H1 (cell line): ENCODE results near the gene IRF4. TPM values are rescaled to one million over a fixed set of nuclear protein-coding genes. Genes with fewer than 3 reads are reported as not detected.

Source experiments
- MAFK ChIP-seq: IDR thresholded peaks from 2 replicates; pipeline ENCODE4 v1.6.1; 2012; ENCODE audit warnings: low read depth, mild to moderate bottlenecking, improper control_type of control experiment, low read length
- RNF2 ChIP-seq: fragments of 200-900, 300-1000 bp; sonication (generic); IDR thresholded peaks from 2 replicates; pipeline ENCODE4 v1.7.1; 2016; ENCODE audit warnings: borderline replicate concordance, low read depth, mild to moderate bottlenecking, antibody characterized with exemption, low read length; ENCODE audit not compliant: poor library complexity, severe bottlenecking; ENCODE audit errors: missing control alignments
- TBP ChIP-seq: IDR thresholded peaks from 2 replicates; pipeline ENCODE4 v1.6.1; 2011; ENCODE audit warnings: low read depth, low read length, improper control_type of control experiment
- polyA plus RNA-seq, 7 experiments: library from polyadenylated mRNA; depleted of rRNA in 3 of 7; stranded (reverse) in 5 of 7; unstranded in 2 of 7; fragments of >200 nt in 5 of 7; fragments of 200-250 nt in 2 of 7; gene quantifications; 1 replicate in 5 of 7; 2 replicates in 1 of 7; 4 replicates in 1 of 7; pipeline versions ENCODE4 v1.2.1 to v1.2.3, GENCODE V29; 2011 to 2013; ENCODE audit warnings: missing spikeins in 2 of 7, mixed read lengths in 2 of 7
- total RNA-seq: library from RNA; stranded (reverse); fragmentation: NEBNext Ultra II Directional; extraction: Animal tissue kit (Norgen Biotek cat#: 25700); gene quantifications from 2 replicates; pipeline ENCODE4 v1.2.1, GENCODE V29; 2021
- TF ChIP-seq, protein P1 (sequence below): IDR thresholded peaks from 2 replicates; pipeline ENCODE4 v1.6.1; 2012; ENCODE audit warnings: inconsistent platforms
- TF ChIP-seq, protein P2 (sequence below): IDR thresholded peaks from 2 replicates; pipeline ENCODE4 v1.6.1; 2011; ENCODE audit warnings: low read length, improper control_type of control experiment

The IRF4 gene
- total and polyA plus RNA-seq, 2 of the 8 experiments (the other 6 are each of a cell fraction or from before 2014, with no cell fraction given) = 0.77 to 2.1 TPM

GRCh38 chr6:422433-423054 is 31.0 kb downstream of the IRF4 start (continued):
- TF ChIP-seq, protein P1, sequence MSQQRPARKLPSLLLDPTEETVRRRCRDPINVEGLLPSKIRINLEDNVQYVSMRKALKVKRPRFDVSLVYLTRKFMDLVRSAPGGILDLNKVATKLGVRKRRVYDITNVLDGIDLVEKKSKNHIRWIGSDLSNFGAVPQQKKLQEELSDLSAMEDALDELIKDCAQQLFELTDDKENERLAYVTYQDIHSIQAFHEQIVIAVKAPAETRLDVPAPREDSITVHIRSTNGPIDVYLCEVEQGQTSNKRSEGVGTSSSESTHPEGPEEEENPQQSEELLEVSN = no peak
- no peak for TF ChIP-seq TBP
- TF ChIP-seq, protein P2, sequence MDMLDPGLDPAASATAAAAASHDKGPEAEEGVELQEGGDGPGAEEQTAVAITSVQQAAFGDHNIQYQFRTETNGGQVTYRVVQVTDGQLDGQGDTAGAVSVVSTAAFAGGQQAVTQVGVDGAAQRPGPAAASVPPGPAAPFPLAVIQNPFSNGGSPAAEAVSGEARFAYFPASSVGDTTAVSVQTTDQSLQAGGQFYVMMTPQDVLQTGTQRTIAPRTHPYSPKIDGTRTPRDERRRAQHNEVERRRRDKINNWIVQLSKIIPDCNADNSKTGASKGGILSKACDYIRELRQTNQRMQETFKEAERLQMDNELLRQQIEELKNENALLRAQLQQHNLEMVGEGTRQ = no peak
- TF ChIP-seq RNF2 = no peak
- no peak for TF ChIP-seq MAFK
